NCI-H526 treated with DMSO at 0.1 percent for 48 hours (cell line): ENCODE measurements around the gene UGT1A1.

ENCODE experiments used
- DNase-seq: peaks from one replicate; lab custom pipeline; 2025; lab: John Stamatoyannopoulos, UW

UGT1A1 gene

DNA sequence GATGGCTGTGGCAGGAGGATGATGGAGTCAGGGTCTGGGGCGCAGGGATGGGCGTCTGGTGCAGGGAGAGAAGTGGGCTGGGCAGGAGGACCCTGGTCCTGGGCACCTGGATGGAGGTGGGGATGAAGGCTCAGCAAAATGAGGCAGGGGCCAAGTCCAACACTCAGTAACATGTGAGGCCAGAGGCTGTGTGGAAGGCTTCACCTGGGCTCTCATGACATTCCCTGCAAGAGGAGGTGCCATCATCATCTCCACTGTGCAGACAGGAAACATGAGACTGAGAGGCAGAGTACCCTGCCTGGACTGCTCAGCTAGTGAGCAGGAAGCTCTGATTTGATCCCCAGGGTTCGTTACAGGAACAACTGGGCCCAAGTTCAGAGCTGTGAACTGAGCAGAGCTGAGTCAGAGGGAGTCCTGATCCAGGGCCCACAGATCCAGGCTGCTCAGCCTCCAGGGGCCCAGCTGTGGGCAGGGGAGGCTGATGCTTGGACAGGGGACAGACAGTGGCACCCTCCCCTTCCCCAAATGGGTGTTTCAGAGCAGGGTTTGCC is 57.4 kb downstream of the UGT1A1 start:
- no peak for DNase-seq

DNA sequence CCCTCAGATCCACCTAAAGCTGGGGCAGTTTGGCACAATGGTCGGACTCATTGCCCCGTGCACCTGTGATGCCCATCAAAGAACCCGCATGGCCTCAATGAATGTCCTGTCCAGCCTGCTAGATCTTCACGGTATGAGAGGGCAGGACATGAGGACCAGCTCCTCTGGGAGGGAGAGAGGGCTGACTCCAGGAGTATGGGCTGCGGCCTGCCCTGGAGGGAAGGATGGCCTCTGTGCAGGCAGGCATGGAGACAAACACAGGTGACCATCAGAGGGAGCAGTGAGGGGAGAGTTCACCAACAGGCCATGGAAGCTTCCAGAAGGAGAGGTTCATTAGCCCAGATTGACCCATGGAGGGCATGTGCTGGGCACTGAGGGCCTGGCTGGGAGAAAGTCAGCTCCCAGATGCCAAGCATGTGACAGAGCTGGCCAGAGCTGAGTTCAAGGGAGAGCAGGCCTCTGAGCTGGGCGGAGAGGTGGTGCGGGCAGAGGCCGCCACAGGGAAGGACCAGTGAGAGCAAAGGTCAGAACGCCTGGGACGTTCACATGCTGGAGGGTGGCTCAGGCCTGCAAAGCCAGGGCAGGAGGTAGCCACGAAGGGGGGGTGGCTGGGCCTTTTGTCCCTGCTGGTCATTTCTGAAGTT is 58.0 kb downstream of the UGT1A1 start:
- DNase-seq: no peak

DNA sequence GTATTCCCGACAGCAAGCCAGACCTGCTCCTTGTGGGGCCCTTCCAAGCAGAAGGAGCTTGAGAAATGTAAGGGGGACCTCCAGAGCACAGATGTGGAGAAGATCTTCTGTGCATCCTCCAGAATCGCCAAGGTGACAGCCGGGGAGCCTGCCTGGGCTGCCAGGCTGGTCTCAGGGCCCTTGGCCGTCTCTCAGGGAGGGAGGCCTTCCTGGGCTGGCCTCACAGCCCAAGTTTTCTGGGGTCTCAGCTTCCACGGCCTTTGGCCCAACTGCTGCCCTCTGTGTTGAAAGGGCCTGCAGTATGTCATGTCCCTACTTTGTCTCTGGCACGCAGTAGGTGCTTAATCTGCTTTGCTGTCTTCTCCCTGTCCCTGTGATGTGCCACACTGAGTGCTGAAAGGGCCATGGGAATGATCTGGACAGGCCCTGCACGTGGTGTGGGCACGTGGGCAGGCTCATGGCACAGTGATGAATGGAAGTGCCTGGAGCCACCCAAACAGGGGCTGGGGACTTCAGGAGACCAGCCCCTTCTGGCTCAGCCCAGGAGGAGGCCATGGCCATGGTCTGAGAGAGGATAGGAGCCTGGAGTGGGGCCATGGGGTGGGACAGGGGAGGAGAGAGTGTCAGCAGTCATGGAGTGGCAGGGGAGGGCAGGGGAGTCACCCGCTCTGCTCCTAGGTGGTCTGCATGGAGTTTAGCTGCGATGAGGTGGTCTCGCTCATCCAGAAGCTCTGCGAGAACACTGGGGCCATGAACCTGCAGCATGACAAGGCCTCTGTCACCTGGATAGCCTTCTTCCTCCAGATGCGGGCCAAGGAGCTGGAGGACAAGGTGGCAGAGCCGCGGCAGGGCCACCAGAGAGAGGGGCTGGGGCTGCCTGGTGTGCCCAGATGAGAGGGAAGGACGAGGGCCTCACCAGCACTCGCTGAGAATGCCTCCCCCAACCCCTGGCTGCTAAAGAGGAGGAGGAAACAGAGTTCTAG is 58.9 kb downstream of the UGT1A1 start:
- no peak for DNase-seq

DNA sequence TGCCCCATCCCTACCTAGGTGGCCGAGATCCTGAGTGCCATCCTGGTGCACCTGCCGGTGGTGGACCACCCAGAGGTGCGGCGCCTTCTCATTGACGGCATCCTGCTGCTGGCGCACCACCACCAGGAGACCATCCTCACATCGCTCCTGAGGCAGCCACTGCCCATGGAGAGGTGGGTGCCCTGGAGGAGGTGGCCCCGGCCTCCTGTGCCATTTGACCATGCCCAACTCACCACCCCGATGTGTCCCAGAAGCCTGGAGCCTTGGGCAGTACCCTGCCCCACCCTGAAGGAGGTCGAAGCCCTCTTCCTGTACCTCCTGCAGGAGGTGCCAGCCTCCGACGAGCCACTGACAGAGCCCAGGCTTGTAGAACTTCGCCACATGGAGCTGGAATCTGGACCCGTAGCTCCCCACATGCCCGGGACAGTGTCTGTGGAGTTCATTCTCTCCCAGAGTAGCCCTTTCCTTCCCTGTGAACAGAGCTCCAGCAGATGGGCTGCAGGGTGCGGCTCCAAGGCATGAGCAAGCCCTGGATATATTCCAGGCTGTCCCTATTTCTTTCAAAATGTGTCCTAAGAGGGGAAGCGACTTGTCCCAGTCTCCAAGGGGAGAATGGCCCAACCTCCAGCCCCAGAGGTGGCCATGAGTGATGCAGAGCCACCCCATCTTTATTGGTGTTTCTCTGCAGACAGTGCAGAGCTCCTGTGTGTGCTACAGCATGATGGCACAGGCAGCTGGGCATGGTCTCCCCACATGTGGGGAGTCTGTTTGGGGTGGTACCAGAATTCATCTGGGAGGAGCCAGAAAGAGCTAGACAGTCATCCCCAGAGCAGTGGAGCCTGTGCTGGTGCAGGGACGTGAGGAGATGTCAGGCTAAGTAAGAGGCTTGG is 60.1 kb downstream of the UGT1A1 start:
- DNase-seq: no peak

DNA sequence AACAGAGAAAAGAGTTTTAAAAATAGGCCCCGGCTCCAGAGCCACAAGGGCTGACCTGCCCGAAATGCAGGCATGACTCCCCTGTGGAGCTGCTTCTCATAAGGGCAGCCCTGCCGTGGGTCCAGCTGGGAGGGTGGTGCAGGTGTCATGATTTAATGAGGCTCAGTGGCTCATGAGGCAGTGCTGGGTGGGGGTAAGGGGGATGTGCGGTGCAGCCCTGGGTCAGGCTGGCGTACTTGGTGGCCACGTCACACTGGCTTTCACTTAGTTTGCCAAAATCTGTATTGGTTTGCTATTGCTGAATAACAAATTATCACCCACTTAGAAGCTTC is 60.7 kb downstream of the UGT1A1 start:
- no peak for DNase-seq

DNA sequence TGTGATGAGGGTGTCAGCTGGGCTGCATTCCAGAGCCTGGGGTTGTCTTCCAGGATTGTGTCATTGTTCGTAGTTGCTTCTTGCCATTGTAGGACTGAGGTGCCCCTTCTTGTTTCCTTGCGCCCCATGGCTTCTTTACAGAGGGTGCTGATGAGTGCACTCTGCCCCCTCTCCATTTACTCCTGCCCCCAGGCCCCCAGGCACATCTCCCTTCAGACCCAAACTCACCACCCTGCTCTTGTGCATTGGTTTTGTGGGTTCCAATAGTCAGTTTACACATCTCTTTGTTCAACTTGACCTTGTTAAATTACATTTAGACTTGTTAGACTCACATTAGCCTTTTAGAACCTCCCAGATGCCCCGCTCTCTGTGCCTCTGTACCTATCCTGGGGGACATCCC is 61.1 kb downstream of the UGT1A1 start:
- DNase-seq: no peak

DNA sequence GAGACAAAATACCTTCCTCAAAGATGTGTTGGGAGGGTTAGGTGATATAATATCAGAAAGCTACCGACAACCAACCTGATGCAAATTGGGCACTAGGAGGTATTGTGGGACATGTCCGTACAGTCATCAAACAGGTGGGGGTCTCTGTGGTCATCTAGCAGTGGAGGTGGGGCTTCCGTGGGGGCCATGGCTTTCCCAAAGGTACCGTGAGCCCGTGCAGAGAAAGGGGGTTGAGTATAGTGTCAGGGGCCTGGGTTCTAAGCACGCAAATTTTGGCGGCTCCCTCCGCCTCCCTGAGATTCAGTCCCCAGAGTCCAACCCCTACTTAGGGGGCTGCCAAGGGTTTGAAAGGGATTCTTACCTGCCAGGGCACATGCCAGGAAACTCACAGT is 61.6 kb downstream of the UGT1A1 start:
- DNase-seq: no peak

DNA sequence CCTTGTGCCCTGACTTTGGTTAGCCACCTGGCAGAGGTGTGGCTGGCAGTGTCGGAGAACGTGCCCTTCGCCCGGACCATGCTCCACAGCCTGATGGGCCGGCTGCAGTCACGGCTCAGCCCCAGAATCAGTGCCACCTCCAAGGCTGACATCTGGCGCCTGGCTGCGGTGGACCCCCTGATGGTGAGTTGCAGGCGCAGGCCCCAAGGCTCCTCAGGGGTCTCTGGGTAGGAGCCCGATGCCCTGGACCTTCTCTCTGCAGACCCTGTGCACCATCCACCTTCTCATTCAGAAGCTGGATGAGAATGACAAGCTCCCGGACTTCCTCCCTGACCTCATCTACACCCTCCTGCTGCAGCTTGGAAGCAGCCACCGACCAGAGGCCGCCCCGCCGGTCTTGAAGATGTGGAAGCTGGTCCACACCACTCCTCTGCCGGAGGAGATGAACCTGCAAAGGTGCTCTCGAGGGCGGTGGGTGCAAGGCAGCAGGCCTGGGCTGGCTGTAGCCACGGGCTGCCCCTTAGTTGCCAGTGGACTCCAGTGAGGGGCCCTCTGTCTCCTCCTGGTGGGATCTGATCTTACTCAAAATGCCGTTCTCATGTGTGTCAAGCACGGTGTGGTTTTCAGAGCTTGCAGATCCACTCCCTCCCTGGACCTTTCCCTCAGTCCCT is 62.2 kb downstream of the UGT1A1 start:
- no peak for DNase-seq
